Measurements from ENCODE around the gene NKD2. TPM values are rescaled to one million over a fixed set of nuclear protein-coding genes. Genes with fewer than 3 reads are reported as not detected.

Gene NKD2
- total RNA-seq, 1 experiment from 2014 or later, result 12.8 TPM

GRCh38 chr5:1037123-1037670, 28.6 kb downstream of the NKD2 start:
- H3K36me3 Mint-ChIP-seq, result peaks cover 36% of the 10 kb centered on the region
- 0 out of 2 replicates have a peak overlapping the region, but pooled peaks have one; percentile 19 for H3K27ac Mint-ChIP-seq
- DNase-seq (ENCODE audit: low spot score), result no peak
- H3K27me3 Mint-ChIP-seq (ENCODE audit: low read depth), result no peaks in the 10 kb centered on the region
- H3K9me3 Mint-ChIP-seq, result peaks cover 31% of the 10 kb centered on the region
- ChIA-PET POLR2A (interaction anchor here (0.6 kb wide), 1 partner anchor 22 kb away, joined by 5 read pairs; no protein-coding TSS in a partner anchor), CTCF (interaction anchor here (0.7 to 2.4 kb wide), 7 partner anchors 27 to 131 kb away, joined by 3 to 9 read pairs (median 4); no protein-coding TSS in a partner anchor)
- H3K4me3 Mint-ChIP-seq, result no peak overlapping the region
- no peak for ATAC-seq
- no peak for TF ChIP-seq JUN (CRISPR knock-in tag; IDR thresholded peaks at IDR 0.05)
- TF ChIP-seq SOX15 (CRISPR knock-in tag; IDR thresholded peaks at IDR 0.05), result no peak
- TF ChIP-seq CBFB (CRISPR knock-in tag; IDR thresholded peaks at IDR 0.05; ENCODE audit: low read depth), result no peak
- no peak for TF ChIP-seq ZNF532 (CRISPR knock-in tag; IDR thresholded peaks at IDR 0.05; ENCODE audit: borderline replicate concordance)
- no peak for TF ChIP-seq ZNF423 (CRISPR knock-in tag; IDR thresholded peaks at IDR 0.05)
- TF ChIP-seq AFF4 (CRISPR knock-in tag; IDR thresholded peaks at IDR 0.05; ENCODE audit: borderline replicate concordance), result no peak
- TF ChIP-seq ETV6 (CRISPR knock-in tag; IDR thresholded peaks at IDR 0.05), result no peak
- no peak for TF ChIP-seq MLX (CRISPR knock-in tag; IDR thresholded peaks at IDR 0.05)
- no peak for TF ChIP-seq ERG (CRISPR knock-in tag; IDR thresholded peaks at IDR 0.05)
- TF ChIP-seq E2F5 (CRISPR knock-in tag; IDR thresholded peaks at IDR 0.05), result no peak
- peaks cover 4% of the 10 kb centered on the region; the same call in 1 of the 2 replicates for H3K4me1 Mint-ChIP-seq

- Mint-ChIP-seq H3K4me1 (peaks cover 4% of the 10 kb centered on the region; the same call in 1 of the 2 replicates), H3K4me3 (no peak overlapping the region), H3K27me3 (ENCODE audit: low read depth) (no peaks in the 10 kb centered on the region), H3K9me3 (peaks cover 37% of the 10 kb centered on the region), H3K36me3 (peaks cover 43% of the 10 kb centered on the region), H3K27ac (no peak overlapping the region)
- TF ChIP-seq FOXP1 (CRISPR knock-in tag; IDR thresholded peaks at IDR 0.05; ENCODE audit: borderline replicate concordance), result no peak
- no peak for TF ChIP-seq NFATC4 (CRISPR knock-in tag; IDR thresholded peaks at IDR 0.05)
- no peak for TF ChIP-seq TCF7 (CRISPR knock-in tag; IDR thresholded peaks at IDR 0.05; ENCODE audit: low read depth)
- no peak for TF ChIP-seq AFF4 (CRISPR knock-in tag; IDR thresholded peaks at IDR 0.05; ENCODE audit: borderline replicate concordance)
- no peak for TF ChIP-seq MYBL2 (CRISPR knock-in tag; IDR thresholded peaks at IDR 0.05)
- no peak for TF ChIP-seq SP1 (CRISPR knock-in tag; conservative IDR thresholded peaks at IDR 0.05)
- TF ChIP-seq GTF2I (CRISPR knock-in tag; conservative IDR thresholded peaks at IDR 0.05), result no peak
- no peak for TF ChIP-seq USF2 (CRISPR knock-in tag; IDR thresholded peaks at IDR 0.05)
- DNase-seq (ENCODE audit: low spot score), result no peak
- ChIA-PET POLR2A (interaction anchor here (0.6 to 0.7 kb wide), 2 partner anchors 17 to 22 kb away, joined by 3 to 5 read pairs; no protein-coding TSS in a partner anchor), CTCF (interaction anchor here (0.7 to 2.4 kb wide), 8 partner anchors 27 to 130 kb away, joined by 3 to 9 read pairs (median 4); no protein-coding TSS in a partner anchor)
- no peak for ATAC-seq
Observed at GRCh38 chr5:1037671-1038416, 29.2 kb downstream of the NKD2 start.

All from WTC11 (cell line).